ENCODE data around the gene RSPH6A. TPM values are rescaled to one million over a fixed set of nuclear protein-coding genes. Genes with fewer than 3 reads are reported as not detected.

Gene RSPH6A
- total RNA-seq, 1 experiment from 2014 or later, result 0.55 TPM

- no peaks in the 10 kb centered on the region for H3K79me1 ChIP-seq (ENCODE audit: insufficient read depth, low read depth, low read length, poor library complexity, severe bottlenecking)
- no peak overlapping the region for H2BK120ac ChIP-seq (ENCODE audit: low read depth, low read length, poor library complexity, severe bottlenecking)
- no peak overlapping the region for H3K9ac ChIP-seq (ENCODE audit: extremely low read depth, insufficient read length, low read length)
- H3K56ac ChIP-seq (ENCODE audit: insufficient read length, low read depth, low read length), result no peak overlapping the region
- H3K4me2 ChIP-seq (ENCODE audit: insufficient read depth, insufficient read length, low read length), result no peak overlapping the region
- H3K23me2 ChIP-seq (ENCODE audit: insufficient read length, low read depth, low read length, poor library complexity, severe bottlenecking), result peaks cover 1% of the 10 kb centered on the region
- H2AFZ ChIP-seq (ENCODE audit: low read length), result no peak overlapping the region
- Mint-ChIP-seq H3K9me3 (no peaks in the 10 kb centered on the region), H3K4me3 (no peak overlapping the region), H3K4me1 (peaks cover 10 to 18% of the 10 kb centered on the region in 2 experiments), H3K36me3 (ENCODE audit: insufficient read depth in 1 of 3, low read depth in 3 of 3) (peaks cover 1 to 6% (median 5%) of the 10 kb centered on the region in 3 experiments; a peak in 3 of 7 replicates), H3K27ac (peak overlapping the region; percentile 50 to 90 (median 74); a peak in 4 of 7 replicates), H3K27me3 (ENCODE audit: low read depth) (peaks cover 24% of the 10 kb centered on the region)
- no peaks in the 10 kb centered on the region for H3K79me2 ChIP-seq (ENCODE audit: insufficient read depth, low read length)
- no peak overlapping the region for H2BK12ac ChIP-seq (ENCODE audit: insufficient read length, low read depth, low read length)
- no peak overlapping the region for H2BK5ac ChIP-seq (ENCODE audit: insufficient read length, low read length)
- H3T11ph ChIP-seq (ENCODE audit: low read length), result no peak overlapping the region
- no peaks in the 10 kb centered on the region for H3K4me1 ChIP-seq (ENCODE audit: insufficient read depth, low read length)
- no peak overlapping the region for H4K8ac ChIP-seq (replicated peaks; ENCODE audit: insufficient read length, low read depth, low read length)
- H3K18ac ChIP-seq (ENCODE audit: insufficient read length, low read depth, low read length), result no peak overlapping the region
- no peak overlapping the region for H4K91ac ChIP-seq (ENCODE audit: insufficient read length, low read depth, low read length)
- no peak overlapping the region for H3K27ac ChIP-seq (ENCODE audit: insufficient read length, low read depth, low read length)
- H3K9me3 ChIP-seq (ENCODE audit: control insufficient read depth, low read depth, low read length), result no peaks in the 10 kb centered on the region
- no peak overlapping the region for H4K5ac ChIP-seq (ENCODE audit: insufficient read length, low read depth, low read length)
- H2BK20ac ChIP-seq (ENCODE audit: low read depth, low read length, poor library complexity, severe bottlenecking), result no peak overlapping the region
- WGBS (ENCODE audit: extremely low coverage, insufficient read length, low lambda C conversion rate), result no CpG with 5 or more reads among the region's 7 CpGs
- no peak overlapping the region for H3K4ac ChIP-seq (ENCODE audit: low read depth, low read length)
- H2AK5ac ChIP-seq (ENCODE audit: insufficient read length, low read length), result no peak overlapping the region
- H3K23ac ChIP-seq (ENCODE audit: insufficient read length, low read depth, low read length), result no peak overlapping the region
- no peak overlapping the region for H3K14ac ChIP-seq (ENCODE audit: insufficient read depth, low read length)
- no peaks in the 10 kb centered on the region for H3K27me3 ChIP-seq (ENCODE audit: insufficient read depth, low read length)
- H2BK15ac ChIP-seq (ENCODE audit: low read depth, low read length), result no peak overlapping the region
- H4K20me1 ChIP-seq (ENCODE audit: control insufficient read depth, insufficient read depth, insufficient read length), result no peaks in the 10 kb centered on the region
- no peak for TF ChIP-seq CTCF (conservative IDR thresholded peaks at IDR 0.05)
- DNase-seq, result peak; percentile 72
Observed at GRCh38 chr19:45809643-45810159, 5.4 kb downstream of the RSPH6A start.

Measured in H9 (cell line).